Renal pelvis (tissue), 12 donors: ENCODE data around the gene LARP6. TPM values are rescaled to one million over a fixed set of nuclear protein-coding genes. Genes with fewer than 3 reads are reported as not detected.
A peak's percentile ranks its signal among the peaks of the same experiment; 100 is the strongest.
"Not testable (repeated sequence)": the region's sequence is repeated elsewhere in the genome, so short reads cannot be mapped to it uniquely, and the experiment has no call there.

Experiments
- DNase-seq: peaks from one replicate; pipeline ENCODE4 v3.0.0-alpha.2; 2013
- long read RNA-seq, 16 experiments: transcript quantifications; one replicate each; lab custom pipeline, GENCODE V29; 2026
- polyA plus RNA-seq, 3 donors: library from polyadenylated mRNA; unstranded; fragments of 120-200 nt; gene quantifications; one replicate each; pipeline ENCODE4 v1.2.1, GENCODE V29; 2013; ENCODE audit not compliant: insufficient read length in 3 of 3

LARP6 gene
- polyA plus RNA-seq, result 10 to 100 TPM; 12.9 to 19.1 (median 15.3) TPM
- long read RNA-seq, donor 1, full-length matches to known transcripts, result 11 of 11 reads
- long read RNA-seq, donor 1, partial matches to known transcripts, result 0 of 11 reads
- long read RNA-seq, donor 1, other reads (novel, unspliced or antisense), result 0 of 11 reads
- long read RNA-seq, donor 2, full-length matches to known transcripts, result 11 of 11 reads
- long read RNA-seq, donor 2, partial matches to known transcripts, result 0 of 11 reads
- long read RNA-seq, donor 2, other reads (novel, unspliced or antisense), result 0 of 11 reads
- long read RNA-seq, donor 3, full-length matches to known transcripts, result 7 of 7 reads
- long read RNA-seq, donor 3, partial matches to known transcripts, result 0 of 7 reads
- long read RNA-seq, donor 3, other reads (novel, unspliced or antisense), result 0 of 7 reads
- long read RNA-seq, donor 4, full-length matches to known transcripts, result 12 of 12 reads
- long read RNA-seq, donor 4, partial matches to known transcripts, result 0 of 12 reads
- long read RNA-seq, donor 4, other reads (novel, unspliced or antisense), result 0 of 12 reads
- long read RNA-seq, donor 5, full-length matches to known transcripts, result 4 of 4 reads
- long read RNA-seq, donor 5, partial matches to known transcripts, result 0 of 4 reads
- long read RNA-seq, donor 5, other reads (novel, unspliced or antisense), result 0 of 4 reads
- long read RNA-seq, donor 6, full-length matches to known transcripts, result 9 of 17 reads
- long read RNA-seq, donor 6, partial matches to known transcripts, result 8 of 17 reads
- long read RNA-seq, donor 6, other reads (novel, unspliced or antisense), result 0 of 17 reads
- long read RNA-seq, donor 7, full-length matches to known transcripts, result 19 of 19 reads
- long read RNA-seq, donor 7, partial matches to known transcripts, result 0 of 19 reads
- long read RNA-seq, donor 7, other reads (novel, unspliced or antisense), result 0 of 19 reads
- long read RNA-seq, donor 8, full-length matches to known transcripts, result 2 of 2 reads
- long read RNA-seq, donor 8, partial matches to known transcripts, result 0 of 2 reads
- long read RNA-seq, donor 8, other reads (novel, unspliced or antisense), result 0 of 2 reads
- long read RNA-seq, donor 9, full-length matches to known transcripts, result 17 of 17 reads
- long read RNA-seq, donor 9, partial matches to known transcripts, result 0 of 17 reads
- long read RNA-seq, donor 9, other reads (novel, unspliced or antisense), result 0 of 17 reads
- long read RNA-seq, donor 10, full-length matches to known transcripts, result 8 of 8 reads
- long read RNA-seq, donor 10, partial matches to known transcripts, result 0 of 8 reads
- long read RNA-seq, donor 10, other reads (novel, unspliced or antisense), result 0 of 8 reads
- long read RNA-seq, donor 11, full-length matches to known transcripts, result 12 of 12 reads
- long read RNA-seq, donor 11, partial matches to known transcripts, result 0 of 12 reads
- long read RNA-seq, donor 11, other reads (novel, unspliced or antisense), result 0 of 12 reads
- long read RNA-seq, donor 12, full-length matches to known transcripts, result 13 of 13 reads
- long read RNA-seq, donor 12, partial matches to known transcripts, result 0 of 13 reads
- long read RNA-seq, donor 12, other reads (novel, unspliced or antisense), result 0 of 13 reads
- long read RNA-seq, donor 13, full-length matches to known transcripts, result 6 of 6 reads
- long read RNA-seq, donor 13, partial matches to known transcripts, result 0 of 6 reads
- long read RNA-seq, donor 13, other reads (novel, unspliced or antisense), result 0 of 6 reads
- long read RNA-seq, donor 14, result 0 reads
- long read RNA-seq, donor 15, result 0 reads
- long read RNA-seq, donor 16, full-length matches to known transcripts, result 17 of 17 reads
- long read RNA-seq, donor 16, partial matches to known transcripts, result 0 of 17 reads
- long read RNA-seq, donor 16, other reads (novel, unspliced or antisense), result 0 of 17 reads

GRCh38 chr15:70853973-70854665 lies at the start of gene LARP6:
Gene LARP6, minus strand, starts transcription at chr15:70854157. Its CDS starts 69 bp downstream, at chr15:70854088.
- DNase-seq, result no peak

DNA sequence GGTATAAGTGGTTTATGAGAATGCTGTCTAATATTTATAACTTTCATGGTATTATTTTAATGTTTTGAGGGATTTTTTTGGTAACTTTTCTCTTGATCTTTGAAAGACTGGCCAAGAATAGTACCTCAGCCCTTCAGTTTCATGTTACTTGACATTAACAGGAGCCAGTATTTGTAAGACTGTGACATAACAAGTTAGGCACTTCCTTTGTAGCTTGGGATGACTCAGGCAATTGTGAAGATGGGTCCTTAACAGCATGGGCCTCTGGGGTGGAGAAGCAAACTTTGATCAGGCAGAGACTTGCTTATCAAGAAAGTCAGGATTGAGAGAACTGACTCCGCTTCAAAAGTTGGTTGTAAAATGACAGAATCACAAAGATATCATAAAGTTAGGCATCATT lies 48.1 kb upstream of the LARP6 start:
- DNase-seq, result no peak

DNA sequence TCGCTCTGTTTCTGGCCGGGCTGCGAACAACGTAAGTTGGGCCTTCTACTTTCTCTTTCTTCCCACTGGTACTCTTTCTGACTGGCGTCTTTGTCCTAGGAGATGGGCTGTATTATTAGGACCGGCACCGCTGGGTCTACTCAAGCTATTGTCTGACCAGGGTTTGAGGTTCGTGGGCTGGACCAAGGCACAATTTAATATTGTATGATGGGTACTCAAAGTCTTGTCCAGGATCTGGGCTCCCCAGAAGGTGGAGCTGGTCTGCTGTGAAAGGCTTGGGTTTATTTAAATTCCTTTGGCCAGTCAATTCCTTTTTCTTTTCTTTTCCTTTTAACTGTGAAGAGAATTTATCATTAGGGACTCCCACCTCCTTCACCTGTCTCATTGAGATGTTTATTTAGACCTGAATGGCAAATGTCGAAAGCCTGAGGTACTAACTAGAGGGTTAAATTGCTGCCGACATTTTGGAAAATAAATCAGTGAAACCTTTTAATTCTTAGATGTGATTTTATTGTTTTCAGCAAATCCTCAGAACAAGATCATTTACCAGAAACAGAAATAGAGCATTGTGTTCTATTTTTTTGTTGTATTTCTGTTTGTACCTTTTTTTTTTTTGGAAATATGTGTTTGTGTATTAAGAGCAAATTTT lies 39.1 kb upstream of the LARP6 start:
- DNase-seq, result peak; percentile 47

- DNase-seq, result peak; percentile 93
These were observed 38.3 kb upstream of the LARP6 start, which contains the start of the genes LRRC49 and THAP10 for GRCh38 chr15:70892002-70892911. Gene LRRC49, plus strand, starts transcription at chr15:70892826. Its CDS starts 69 bp downstream, at chr15:70892895. Gene THAP10, minus strand, starts transcription at chr15:70892433. Its CDS starts 161 bp downstream, at chr15:70892272.

DNA sequence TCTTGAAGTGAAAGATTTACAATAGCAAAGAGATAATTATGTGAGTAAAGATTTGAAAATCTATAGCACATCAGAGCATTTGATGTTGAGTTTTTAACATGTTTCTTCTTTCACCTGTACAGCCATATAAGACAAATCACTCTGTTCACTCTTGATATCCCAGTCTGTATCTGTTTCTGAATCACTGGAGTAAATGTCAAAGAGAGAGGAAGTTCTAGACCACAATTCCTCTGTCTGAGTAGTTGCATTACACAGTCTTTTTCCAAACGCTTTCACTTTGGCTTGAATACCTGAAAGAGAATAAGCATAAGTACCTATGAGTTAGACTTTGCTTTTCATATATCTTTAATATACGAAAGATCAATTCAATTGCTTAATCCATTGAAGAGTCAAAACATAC lies 28.4 kb upstream of the LARP6 start:
- DNase-seq, result no peak

- no peak for DNase-seq
These were observed 26.8 kb upstream of the LARP6 start for GRCh38 chr15:70880781-70881180.

DNA sequence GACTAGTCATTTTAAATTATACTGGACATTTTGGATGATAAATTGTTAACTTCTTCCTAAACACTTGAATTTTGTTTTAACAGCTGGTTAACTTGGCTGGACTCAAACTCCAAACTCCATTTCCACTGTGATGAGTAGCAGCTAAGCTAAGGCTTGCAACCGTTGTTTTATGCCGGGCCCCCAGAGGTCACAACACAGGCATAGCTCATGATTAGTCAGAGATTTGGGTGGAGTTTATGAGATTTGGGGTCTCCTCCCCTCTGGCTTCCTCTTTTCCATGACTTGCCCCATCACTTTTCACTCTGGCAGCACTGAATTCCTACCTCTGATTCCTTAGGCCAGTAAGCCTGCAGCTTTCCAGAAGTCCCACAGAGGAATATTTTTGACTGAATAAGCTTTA lies 25.4 kb upstream of the LARP6 start:
- no peak for DNase-seq

DNA sequence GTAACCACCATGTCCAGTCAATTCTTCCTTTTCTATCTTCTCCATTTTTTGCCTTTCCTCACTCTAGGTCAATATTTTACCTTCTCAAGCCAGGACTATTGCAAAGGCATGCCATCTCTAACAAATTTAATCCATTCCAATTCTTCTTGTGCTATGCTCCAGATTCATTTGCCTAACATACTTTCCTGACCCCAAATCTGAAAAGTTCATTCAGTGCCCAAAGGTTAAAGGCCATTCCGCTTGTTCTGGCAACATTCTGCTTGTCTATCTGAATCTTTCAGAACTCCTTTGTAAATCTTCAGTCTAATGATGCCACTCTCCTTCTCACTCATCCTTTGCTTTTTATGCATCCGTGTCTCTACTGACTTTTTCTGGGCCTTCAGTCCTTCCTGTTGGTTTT lies 22.7 kb upstream of the LARP6 start:
- no peak for DNase-seq

- DNase-seq, result no peak
These were observed 22.1 kb upstream of the LARP6 start for GRCh38 chr15:70876011-70876410.

DNA sequence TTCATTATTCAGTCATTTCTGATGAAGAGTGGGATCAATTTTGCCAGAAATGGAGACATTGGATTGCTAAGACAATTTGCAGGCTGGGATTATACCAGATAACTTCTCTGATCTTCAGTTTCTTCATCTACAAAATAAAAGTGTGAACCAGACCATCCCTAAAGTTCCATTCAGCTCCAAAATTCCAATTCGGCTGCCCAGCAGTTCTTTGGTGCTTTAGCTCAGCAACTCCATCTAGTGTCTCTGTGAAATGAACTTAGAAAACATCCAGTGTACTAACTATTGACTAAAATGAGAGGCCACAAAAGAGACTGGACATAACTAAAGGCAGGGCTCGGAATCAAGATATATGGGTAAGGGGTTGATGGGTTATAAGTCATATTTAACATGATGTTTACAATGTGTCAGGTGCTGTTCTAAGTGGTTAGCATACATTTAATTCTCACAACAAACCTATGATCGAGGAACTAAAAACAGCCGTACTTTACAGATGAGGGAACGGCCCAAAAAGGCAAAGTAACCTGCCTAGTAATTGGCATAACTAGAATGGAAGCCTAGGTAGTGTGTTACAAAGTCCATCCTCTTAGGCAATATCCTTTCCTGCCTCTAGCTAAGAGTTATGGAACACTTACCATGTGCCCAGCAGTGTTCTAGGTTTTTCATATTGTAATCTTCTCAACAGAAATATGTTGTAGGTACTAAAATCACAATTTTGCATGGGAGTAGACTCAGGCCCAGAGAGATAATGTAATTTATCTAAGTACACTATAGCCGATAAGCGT lies 21.2 kb upstream of the LARP6 start:
- DNase-seq, result peak; percentile 19

DNA sequence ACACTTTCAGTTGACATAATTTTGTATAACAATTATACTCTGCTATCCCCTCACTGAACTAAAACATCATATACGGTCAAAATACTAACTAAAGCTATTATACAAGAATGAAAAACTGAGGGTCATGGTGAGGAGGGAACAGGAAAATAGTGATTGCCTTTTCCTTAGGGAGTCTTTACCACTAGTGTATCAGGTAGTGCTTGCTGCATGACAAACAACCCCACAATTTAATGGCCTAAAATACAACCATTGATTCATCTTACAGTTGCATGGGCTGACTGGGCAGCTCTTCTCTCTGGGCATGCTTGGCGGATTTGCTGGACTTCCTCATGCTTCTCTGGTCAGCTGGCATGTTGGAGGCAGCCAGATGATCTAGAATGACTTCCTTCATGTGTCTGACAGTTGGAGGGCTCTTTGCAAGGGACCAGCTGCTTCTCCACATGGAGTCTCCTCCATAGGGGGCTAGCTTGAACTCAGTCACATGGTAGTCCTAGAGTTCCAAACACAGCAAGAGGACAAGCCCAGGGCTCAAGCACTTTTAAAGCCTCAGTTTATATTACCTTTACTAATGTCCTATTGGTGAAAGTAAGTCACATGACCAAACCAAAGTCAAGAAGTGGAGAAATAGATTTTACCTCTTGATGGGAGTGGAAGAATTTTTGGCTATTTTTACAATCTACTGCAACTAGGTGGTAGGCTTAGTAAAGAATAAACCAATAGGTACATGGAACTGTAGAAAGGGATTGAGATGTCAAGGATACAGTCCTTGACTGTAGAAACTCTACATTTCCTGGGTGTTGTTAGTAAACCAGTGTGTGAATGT lies 19.5 kb upstream of the LARP6 start:
- no peak for DNase-seq

GRCh38 chr15:70871490-70871889 lies 17.5 kb upstream of the LARP6 start:
- not testable (repeated sequence) for DNase-seq

- DNase-seq, result peak; percentile 7
These were observed 16.1 kb upstream of the LARP6 start for GRCh38 chr15:70870051-70870450.

- DNase-seq, result no peak
These were observed 15.4 kb upstream of the LARP6 start for GRCh38 chr15:70869346-70869745.

DNA sequence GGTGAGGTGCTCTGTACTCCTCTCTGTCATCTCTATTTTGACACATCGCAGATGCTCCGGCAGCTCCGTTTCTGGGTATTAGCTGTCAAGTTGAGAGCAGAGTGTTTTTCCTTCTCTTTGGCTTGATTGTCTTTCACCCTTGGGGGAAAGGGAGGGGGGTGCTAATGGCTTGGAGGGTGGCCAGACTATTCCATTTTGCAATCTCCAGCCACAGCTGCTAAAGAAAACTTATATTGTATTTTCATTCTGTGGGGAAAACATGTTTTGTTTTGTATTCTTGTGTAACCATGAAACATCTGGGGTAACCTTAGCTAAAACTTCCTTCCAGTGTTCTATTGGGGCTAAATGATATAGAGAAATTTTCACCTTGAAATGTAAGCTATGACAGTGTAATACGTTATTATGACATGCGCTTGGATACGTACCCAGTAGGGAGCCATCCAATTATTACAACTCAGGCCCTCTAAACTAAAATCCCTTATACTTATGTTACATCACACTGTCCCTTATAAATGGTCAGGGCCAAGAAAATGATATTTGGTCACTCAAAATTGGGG lies 14.0 kb upstream of the LARP6 start:
- peak; percentile 12 for DNase-seq
